GM18505 (cell line): ENCODE results near the gene SP5.
"Not testable (repeated sequence)": the region's sequence is repeated elsewhere in the genome, so short reads cannot be mapped to it uniquely, and the experiment has no call there.

Experiments used
- ATAC-seq: cut with Tn5 transposase; IDR thresholded peaks from one replicate; pipeline ENCODE4 v1.9.1; 2021; ENCODE audit not compliant: unreplicated experiment
- POLR2A ChIP-seq: IDR thresholded peaks from 4 replicates; pipeline ENCODE4 v1.6.1; 2011; ENCODE audit warnings: borderline replicate concordance; ENCODE audit not compliant: insufficient read depth, insufficient read length; ENCODE audit errors: extremely low read depth

The SP5 gene

DNA sequence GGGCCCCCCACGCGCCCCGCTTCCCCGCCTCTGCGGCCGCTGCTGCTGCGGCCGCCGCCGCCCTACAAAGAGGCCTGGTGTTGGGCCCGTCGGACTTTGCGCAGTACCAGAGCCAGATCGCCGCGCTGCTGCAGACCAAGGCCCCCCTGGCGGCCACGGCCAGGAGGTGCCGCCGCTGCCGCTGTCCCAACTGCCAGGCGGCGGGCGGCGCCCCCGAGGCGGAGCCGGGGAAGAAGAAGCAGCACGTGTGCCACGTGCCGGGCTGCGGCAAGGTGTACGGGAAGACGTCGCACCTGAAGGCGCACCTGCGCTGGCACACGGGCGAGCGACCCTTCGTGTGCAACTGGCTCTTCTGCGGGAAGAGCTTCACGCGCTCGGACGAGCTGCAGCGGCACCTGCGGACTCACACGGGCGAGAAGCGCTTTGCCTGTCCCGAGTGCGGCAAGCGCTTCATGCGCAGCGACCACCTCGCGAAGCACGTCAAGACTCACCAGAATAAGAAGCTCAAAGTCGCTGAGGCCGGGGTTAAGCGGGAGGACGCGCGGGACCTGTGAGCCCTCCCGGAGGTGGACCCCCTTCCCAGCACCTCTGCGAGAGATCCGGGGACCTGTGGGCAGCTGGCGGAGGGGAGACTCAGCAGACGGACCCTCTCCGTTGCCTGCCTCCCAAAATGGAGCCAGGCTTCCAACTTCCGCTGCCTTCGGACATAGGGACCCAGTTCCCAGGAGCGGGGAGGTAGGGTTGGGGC lies 1.9 kb downstream of the SP5 start:
- no peak for ATAC-seq

DNA sequence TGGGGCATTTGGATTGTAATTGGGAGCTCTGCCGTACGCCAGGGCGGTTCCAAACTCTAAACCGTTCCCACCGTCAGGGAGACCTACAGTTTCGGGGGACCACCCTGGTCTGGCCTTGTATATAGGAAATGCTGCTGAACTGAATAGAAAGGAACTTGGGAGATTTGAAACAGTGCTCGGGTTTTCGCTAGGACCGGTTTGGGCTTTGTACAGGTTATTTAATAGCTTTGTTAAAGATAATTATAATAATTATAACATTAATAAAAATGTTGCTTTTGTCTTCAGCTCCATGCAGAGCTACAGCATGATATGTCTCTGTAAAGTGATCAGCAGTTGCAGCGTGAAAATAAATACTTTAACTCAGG lies 2.4 kb downstream of the SP5 start:
- no peak for TF ChIP-seq POLR2A
- ATAC-seq, result no peak

More for the DNA sequence above, 1.9 kb downstream of the SP5 start:
- no peak for TF ChIP-seq POLR2A

DNA sequence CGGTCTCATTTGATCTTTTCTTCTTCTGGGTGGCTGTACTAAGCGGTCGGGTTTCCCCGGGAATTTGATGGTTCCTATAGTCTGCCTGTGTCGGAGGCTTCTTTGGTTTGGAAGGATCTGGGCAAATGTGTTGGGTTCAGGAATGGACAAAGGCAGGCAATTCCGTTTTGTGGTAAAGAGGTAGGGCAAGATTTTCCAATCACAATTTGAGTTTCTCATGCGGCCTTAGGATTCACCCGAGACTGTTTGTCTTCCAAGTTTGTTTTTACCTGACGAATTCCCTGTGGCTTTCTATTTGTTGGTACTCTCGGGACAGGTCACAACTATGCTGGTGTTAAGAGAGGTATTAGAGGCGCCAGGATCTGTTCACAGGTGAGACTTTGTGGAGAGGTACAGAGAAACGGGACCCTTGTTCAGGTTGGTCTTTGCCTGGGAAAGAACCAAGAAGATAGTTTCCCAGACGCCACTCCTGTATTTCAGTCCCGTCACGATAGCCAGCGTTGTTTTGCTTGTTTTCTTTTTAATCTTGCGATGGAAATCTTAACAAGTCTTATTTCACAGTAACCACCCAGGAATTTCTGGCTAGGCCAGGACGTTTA lies 3.0 kb downstream of the SP5 start:
- no peak for ATAC-seq
- TF ChIP-seq POLR2A, result no peak

DNA sequence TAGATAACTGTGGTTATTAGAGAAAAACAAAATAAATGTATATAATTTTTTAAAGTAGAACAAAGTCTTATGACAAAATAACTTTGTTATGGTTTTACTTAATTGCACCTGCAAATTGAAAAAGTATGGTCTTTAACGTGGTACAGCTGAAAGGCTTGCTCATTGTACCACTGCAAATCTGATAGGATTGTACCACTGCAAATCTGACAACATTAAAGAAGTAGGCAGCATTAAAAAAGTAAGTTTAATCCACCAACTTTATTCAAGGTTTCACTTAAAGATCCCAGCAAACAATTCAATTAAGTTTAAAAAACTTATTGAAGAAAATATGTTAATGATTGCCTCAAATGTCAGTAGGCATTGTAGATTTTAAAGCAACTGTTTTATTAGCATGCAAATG lies 4.7 kb downstream of the SP5 start:
- ATAC-seq, result no peak
- no peak for TF ChIP-seq POLR2A

DNA sequence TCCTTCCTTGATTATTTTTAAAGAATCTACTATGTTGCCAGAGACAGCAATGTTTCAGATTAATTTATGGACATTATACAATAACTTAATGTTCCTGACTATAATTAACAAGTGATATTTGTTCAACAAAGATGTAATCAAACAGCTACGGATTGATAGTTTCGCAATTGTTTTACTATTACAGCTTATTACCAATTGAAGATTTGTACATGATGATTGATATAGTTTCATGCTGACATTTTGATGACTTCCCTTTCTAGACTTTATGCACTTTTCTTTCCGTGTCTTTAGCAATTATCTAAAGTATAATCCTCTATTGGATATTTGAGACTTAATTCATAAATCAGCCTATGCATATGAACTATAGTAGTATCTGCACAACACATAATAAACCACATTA lies 6.5 kb downstream of the SP5 start:
- no peak for TF ChIP-seq POLR2A
- ATAC-seq, result no peak

DNA sequence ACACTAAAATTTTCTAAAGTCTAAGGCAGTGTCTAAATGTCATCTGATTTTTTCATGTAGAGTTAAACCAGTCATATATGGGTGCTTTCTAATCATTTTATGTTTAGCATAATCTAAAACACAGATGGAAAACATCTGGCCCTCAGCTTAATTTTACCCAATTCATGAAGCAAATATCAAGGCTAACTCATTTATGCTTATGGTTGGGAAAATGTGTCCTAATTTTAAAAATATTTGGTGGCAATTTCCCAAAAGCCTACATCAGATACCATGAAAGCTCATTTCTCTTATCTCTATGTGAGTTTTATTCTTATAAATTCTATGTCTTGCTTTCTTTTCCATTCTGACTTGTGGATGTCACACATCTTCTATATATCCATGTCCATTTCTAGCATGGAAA lies 7.2 kb downstream of the SP5 start:
- no peak for TF ChIP-seq POLR2A
- ATAC-seq, result no peak

DNA sequence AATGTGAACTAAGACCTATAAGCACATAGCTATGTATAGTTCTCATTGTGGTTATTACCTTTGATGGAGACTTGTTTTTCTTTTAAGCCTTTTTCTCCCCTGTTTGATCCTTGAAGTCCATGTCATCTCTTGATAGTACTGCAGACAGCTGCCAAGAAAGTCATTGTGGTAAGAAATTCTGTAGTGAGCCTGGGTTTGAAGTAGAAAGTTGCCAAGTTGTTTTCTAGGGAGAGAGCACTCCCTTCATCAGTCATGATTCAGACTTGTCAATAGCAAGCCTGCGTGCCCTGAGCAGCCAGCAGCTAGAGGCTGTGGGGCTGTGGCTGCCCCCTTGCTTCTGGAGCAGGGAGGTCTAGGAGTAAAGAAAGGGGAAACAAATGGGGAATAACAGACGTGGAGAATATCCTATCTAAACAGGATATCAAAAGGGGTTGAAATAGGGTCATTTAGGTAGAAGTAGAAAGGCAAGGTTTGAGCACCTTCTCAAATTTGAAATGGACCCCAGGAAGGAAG lies 8.4 kb downstream of the SP5 start:
- no peak for TF ChIP-seq POLR2A
- no peak for ATAC-seq

DNA sequence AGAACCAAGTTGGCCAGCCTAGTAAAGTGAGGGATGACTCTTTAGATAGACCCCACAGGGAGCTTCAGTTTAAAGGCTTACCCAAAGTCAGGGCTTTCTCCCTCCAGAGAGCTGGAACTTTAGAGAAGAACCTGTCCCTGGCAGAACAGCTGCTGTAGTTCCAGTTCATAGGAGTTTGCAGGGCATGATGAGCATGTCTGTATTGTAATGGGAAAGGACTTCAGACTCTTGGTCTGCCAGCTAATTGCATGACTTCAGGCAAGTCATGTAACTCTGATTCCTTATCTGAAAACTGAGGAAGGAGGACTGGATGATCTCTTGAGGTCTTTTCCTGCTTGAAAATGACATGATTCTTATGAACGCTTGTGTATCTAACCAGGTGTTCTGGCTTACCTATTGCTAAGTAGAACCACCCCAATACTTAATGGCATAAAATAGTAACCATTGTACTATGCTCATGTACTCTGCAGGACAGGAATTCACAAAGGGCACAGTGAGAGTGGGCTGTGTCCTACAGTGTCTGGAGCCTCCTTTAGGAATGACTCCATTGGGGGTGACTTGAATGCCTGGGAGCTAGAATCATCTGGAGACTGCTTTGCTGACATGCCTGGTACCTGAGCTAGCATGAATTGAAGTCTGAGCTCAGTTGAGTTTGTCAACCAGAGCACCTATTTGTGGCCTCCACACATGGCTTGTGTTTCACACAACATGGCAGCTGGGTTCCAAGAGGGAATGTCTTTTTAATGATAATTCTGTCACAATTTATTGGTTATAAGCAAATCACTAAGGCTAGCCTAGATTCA lies 18.9 kb downstream of the SP5 start:
- ATAC-seq, result no peak
- no peak for TF ChIP-seq POLR2A

DNA sequence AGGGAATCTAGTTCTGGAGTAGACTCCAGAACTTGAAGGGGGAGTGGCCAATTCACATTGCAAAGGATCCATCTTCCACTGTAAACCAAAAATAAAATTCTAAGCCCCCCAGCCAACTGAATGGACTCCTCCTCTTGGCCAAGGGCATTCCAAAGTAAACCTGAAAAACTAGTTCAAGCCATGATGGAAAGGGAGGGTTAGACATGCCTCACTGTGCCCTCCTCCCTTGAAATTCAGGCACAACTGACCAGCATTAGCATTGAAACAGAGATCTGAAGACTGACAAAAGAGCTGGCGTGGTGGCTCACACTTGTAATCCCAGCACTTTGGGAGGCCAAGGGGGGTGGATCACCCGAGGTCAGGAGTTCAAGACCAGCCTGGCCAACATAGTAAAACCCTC lies 19.5 kb downstream of the SP5 start:
- ATAC-seq, result not testable (repeated sequence)

DNA sequence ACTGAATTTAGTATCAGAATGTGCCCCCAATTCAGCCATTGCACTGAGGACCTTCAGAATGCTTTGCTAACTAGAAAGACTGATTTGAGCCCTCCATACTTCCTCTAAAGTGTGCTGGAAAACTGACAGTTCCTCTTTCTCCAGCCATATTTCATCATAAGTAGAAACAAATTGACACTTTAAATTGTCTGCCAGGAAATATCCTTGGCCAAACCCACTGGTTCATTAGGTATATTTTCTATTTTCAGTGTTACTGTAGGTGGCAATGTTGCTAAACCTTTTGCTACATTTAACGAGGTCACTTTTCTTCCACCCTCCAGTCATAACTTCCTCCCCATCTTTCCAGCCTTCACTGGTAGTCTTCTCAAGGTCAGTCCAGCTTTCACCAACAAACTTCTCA lies 21.5 kb downstream of the SP5 start:
- no peak for TF ChIP-seq POLR2A
- ATAC-seq, result no peak

DNA sequence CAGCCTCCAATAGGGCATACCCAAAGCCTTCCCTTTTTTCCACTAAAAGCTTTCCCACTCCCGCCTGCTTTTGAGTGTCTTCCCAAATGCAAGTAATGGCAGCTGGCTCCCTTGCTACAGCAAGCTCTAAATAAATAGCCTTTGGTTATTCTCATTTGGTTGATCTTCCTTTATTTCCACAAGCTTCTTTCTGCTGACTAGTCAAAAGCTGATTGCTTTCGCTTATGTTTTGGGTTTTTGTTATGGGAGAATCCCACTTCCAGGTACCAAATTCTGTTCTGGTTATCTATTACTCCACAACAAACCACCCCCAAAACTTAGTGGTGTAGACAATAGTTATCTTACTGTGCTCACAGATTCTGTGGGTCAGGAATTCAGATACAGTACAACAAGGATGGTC lies 22.3 kb downstream of the SP5 start:
- no peak for ATAC-seq

DNA sequence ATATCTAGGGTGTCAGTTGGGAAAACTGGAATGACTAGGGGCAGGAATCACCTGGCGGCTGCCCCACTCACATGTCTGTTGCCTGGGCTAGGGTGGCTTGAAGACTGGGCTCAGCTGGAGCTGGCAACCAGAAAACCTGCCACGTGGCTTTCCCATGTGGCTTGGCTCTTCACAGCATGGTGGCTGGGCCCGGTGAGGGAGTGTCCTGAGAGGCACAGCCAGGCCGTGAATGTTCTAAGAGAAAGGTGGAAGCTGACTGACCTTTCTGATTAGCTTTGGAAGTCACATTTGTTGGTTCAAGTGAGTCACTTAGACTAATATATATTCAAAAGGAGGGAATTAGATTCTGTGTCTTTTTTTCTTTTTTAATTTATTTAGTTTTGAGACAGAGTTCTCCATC lies 22.7 kb downstream of the SP5 start:
- no peak for TF ChIP-seq POLR2A
- no peak for ATAC-seq

More for the DNA sequence above, 22.3 kb downstream of the SP5 start:
- no peak for TF ChIP-seq POLR2A

DNA sequence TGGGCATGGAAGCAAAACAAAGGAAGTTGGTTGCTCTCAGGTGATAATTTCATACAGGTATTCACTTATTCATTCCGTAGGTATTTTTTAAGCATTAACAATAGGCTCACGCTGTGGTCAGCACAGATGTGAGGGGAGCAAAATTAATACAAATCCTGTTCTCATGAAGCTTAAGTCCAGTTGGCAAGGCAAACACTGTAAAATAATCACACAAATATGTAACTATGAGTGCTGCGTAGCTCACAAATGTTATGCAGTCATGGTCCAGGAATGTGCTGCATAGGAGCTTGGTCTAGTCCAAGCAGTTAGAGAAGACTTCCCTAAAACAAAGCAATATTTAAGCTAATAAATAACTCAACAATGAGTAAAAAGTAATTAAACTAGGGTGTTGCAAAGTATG lies 23.9 kb downstream of the SP5 start:
- TF ChIP-seq POLR2A, result no peak
- no peak for ATAC-seq
